GM12801 (cell line): ENCODE measurements around the gene TFRC.

Experiments used
- TF ChIP-seq, protein P1 (sequence below): IDR thresholded peaks from one replicate; pipeline ENCODE4 v1.5.1; 2011; ENCODE audit warnings: control low read depth; ENCODE audit not compliant: insufficient read length; ENCODE audit errors: extremely low read depth

TFRC gene

DNA sequence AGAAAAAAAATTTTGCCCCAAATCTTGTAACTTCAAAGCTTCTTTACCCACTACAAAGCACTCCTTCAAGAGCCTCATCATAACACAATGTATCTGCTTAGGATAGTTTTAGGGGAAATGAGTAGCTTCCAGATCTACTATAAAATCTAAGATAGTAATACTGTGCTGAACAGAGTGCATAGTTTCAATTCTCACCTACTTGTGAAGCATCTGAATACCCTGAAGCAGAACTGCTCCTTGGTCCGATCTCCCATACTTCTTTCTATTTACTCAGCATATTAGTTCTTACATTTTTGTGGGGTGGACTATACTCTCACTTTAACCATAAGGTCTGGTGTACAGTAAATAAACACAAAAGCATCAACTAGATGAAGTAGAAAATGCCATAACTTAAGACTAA is 9.6 kb downstream of the TFRC start:
- TF ChIP-seq, protein P1, sequence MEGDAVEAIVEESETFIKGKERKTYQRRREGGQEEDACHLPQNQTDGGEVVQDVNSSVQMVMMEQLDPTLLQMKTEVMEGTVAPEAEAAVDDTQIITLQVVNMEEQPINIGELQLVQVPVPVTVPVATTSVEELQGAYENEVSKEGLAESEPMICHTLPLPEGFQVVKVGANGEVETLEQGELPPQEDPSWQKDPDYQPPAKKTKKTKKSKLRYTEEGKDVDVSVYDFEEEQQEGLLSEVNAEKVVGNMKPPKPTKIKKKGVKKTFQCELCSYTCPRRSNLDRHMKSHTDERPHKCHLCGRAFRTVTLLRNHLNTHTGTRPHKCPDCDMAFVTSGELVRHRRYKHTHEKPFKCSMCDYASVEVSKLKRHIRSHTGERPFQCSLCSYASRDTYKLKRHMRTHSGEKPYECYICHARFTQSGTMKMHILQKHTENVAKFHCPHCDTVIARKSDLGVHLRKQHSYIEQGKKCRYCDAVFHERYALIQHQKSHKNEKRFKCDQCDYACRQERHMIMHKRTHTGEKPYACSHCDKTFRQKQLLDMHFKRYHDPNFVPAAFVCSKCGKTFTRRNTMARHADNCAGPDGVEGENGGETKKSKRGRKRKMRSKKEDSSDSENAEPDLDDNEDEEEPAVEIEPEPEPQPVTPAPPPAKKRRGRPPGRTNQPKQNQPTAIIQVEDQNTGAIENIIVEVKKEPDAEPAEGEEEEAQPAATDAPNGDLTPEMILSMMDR, result no peak

DNA sequence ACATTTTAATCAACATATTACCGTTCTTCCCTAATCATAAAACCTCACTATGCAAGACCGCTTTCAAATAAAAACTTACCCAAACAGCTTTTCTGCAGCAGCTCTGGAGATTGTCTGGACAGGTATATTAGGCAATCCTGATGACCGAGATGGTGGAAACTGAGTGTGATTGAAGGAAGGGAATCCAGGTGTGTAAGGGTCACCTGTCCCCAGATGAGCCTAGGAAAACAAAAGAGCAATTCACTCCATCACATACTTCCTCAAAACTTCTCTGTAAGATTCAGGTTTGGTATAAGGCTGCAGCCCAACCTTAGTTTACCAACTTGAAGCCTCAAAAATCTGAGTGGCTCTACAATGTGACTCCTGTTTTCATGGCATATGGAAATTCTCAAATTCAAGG is 14.5 kb downstream of the TFRC start:
- TF ChIP-seq, protein P1, result no peak

DNA sequence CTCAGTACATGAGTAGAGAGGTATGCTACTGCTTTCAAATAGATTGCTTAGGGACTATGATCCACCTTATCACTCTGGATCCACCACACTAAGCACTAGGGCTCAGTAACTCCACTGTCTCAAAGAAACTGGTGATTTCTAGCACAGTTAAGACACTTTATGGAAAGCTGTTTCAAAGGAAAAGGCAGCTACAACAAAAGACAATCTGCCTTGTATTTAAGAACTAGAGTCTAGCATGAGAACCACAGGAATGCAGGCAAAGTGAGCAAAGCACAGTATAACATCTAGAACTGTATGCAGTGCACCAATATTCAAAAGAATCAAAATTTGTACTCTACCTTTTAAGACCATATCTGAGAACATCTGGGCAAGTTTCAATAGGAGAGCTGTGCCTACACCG is 17.9 kb downstream of the TFRC start:
- TF ChIP-seq, protein P1, result no peak

DNA sequence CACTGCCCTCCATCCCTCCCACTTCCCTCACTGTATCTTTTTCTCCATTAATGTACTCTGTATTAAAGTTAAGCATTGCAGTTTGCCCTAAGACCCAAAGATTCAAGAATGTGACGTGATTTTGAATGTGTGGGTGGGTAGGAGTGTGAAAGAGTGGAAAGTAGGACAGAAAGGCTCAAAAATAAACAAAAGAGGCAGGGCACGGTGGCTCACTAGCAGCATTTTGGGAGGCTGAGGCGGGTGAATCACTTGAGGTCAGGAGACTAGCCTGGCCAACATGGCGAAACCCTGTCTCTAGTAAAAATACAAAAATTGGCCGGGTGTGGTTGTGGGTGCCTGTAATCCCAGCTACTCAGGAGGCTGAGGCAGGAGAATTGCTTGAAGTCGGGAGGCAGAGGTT is 18.4 kb downstream of the TFRC start:
- TF ChIP-seq, protein P1, result no peak

DNA sequence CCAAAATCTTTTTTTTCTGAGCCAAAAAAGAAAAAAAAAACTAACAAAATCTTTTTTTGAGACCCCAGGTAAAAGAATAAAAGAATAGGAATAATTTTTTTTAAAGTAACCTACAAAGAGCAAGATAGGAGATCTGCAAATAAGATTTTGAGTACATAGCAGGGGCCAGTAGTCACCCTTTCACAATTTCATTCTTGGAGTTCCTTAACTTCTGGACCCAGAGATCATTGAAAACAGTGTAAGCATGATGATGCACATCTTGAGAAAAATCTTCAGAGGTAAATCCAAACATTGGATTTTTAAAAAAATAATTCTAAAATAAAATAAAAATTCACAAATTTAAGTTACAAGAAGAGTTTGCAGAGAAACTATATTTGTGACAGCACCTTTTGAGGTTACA is 18.8 kb downstream of the TFRC start:
- TF ChIP-seq, protein P1, result no peak

DNA sequence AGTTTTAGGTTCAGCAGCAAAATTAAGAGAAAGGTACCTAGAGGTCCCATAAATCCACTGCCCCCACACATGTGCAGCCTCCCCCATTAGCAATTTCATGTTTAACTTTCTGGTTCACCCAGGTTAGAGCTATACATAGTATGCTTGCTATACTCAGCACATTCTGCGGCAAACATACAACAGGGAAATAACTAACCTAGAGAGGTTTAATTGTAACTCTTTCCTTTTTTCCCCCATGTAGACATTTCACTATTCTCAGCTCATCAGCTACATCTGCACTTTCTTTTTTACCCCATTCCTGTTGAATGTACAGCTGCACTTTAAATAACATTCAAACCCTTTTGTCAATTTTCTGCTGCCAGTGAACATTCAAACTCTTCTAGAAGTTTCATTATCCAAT is 21.1 kb downstream of the TFRC start:
- TF ChIP-seq, protein P1, result no peak

DNA sequence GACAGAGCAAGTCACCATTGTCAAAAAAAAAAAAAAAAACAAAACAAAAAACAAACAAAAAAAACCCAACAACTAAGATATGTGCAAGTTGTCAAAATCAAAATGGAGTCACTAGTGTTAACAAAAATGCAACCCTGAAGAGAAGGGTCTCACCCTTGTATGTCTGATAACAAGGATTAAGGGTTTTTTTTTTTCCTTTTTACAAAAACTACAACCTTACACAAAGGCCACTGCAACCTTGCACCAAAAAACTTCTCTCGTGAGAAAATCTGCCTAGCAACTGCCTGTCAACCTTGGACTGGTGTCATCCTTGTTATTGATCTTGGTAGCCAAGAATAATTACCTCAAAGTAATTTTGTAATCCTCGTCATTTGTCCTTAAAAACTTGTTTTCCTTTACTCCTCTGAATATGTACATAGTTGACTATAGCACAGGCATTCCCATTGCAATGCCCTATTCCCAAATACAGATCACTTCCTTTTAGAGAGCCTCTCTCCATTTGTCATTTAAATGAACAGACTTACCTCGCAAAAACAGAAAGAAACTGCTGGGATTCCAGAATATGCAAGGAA is 24.0 kb downstream of the TFRC start:
- TF ChIP-seq, protein P1, result no peak
